ENCODE data around the gene REEP1.

DNA sequence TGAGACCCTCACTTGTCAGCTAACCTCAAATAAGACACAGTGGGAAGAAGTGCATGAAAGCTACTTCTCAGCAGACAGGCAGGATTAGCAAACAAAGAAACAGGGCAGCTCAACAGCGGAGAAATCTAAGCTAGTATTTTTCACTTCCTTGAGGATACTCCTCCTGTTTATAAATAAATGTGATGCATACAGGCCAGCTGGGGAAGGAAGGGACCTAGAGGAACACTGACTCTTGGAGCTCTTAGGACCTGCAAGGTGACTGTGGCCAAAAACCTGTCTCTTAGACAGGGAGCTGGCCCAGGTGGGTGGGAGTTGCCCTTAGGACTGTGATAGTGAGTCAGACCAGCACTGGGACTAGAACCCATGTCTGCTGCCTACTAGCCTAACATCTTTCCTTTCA lies 4.8 kb downstream of the REEP1 start:
- TF ChIP-seq CTCF (IDR thresholded peaks at IDR 0.05) (no peak), ZFX (IDR thresholded peaks at IDR 0.05; ENCODE audit: borderline replicate concordance) (no peak)
